PC-3 (cell line): ENCODE measurements around the gene CRLF3.

ENCODE experiments used
- EZH2phosphoT487 ChIP-seq: fragments of 300-600 bp; sonication (generic); IDR thresholded peaks from 2 replicates; pipeline ENCODE4 v1.6.1; 2018; ENCODE audit warnings: mild to moderate bottlenecking, antibody characterized with exemption, low read length, borderline replicate concordance
- TF ChIP-seq, protein P1 (sequence below): fragments of 300-600 bp; sonication (generic); conservative IDR thresholded peaks from 2 replicates; pipeline ENCODE4 v1.5.1; 2017; ENCODE audit warnings: antibody characterized with exemption, low read depth, mild to moderate bottlenecking, low read length

GRCh38 chr17:30823421-30823820 is 1.1 kb downstream of the CRLF3 start:
- no peak for TF ChIP-seq EZH2phosphoT487
- TF ChIP-seq, protein P1, sequence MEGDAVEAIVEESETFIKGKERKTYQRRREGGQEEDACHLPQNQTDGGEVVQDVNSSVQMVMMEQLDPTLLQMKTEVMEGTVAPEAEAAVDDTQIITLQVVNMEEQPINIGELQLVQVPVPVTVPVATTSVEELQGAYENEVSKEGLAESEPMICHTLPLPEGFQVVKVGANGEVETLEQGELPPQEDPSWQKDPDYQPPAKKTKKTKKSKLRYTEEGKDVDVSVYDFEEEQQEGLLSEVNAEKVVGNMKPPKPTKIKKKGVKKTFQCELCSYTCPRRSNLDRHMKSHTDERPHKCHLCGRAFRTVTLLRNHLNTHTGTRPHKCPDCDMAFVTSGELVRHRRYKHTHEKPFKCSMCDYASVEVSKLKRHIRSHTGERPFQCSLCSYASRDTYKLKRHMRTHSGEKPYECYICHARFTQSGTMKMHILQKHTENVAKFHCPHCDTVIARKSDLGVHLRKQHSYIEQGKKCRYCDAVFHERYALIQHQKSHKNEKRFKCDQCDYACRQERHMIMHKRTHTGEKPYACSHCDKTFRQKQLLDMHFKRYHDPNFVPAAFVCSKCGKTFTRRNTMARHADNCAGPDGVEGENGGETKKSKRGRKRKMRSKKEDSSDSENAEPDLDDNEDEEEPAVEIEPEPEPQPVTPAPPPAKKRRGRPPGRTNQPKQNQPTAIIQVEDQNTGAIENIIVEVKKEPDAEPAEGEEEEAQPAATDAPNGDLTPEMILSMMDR = no peak
